Testis (tissue), 3 donors: Measurements from ENCODE around the gene ESRRB. TPM values are rescaled to one million over a fixed set of nuclear protein-coding genes. Genes with fewer than 3 reads are reported as not detected.

ENCODE experiments used
- DNase-seq: peaks from one replicate; pipeline ENCODE4 v3.0.0-alpha.2; 2019
- H3K27ac ChIP-seq, 2 donors: fragments of 200-600 bp; sonication (generic); one replicate each; pipeline ENCODE4 v1.5.1; 2019
- H3K27me3 ChIP-seq: fragments of 200-600 bp; sonication (generic); one replicate; pipeline ENCODE4 v1.5.1; 2019
- H3K36me3 ChIP-seq: fragments of 200-600 bp; sonication (generic); one replicate; pipeline ENCODE4 v1.5.1; 2017; ENCODE audit warnings: low read depth; ENCODE audit errors: missing control alignments
- H3K4me1 ChIP-seq: fragments of 200-600 bp; sonication (generic); one replicate; pipeline ENCODE4 v1.5.1; 2019
- H3K4me3 ChIP-seq, 2 donors: fragments of 200-600 bp; sonication (generic); one replicate each; pipeline ENCODE4 v1.5.1; 2017 to 2019
- H3K9me3 ChIP-seq: fragments of 200-600 bp; sonication (generic); one replicate; pipeline ENCODE4 v1.5.1; 2017
- CTCF ChIP-seq, 3 experiments: fragments of 450-650 bp in 2 of 3; fragments of 200-600 bp in 1 of 3; sonication (generic) in 1 of 3; IDR thresholded peaks; one replicate each; pipeline ENCODE4 v1.5.1; 2016 to 2019; ENCODE audit warnings: antibody characterized with exemption in 3 of 3, mild to moderate bottlenecking in 2 of 3, moderate library complexity in 1 of 3
- POLR2A ChIP-seq: fragments of 450-650 bp; IDR thresholded peaks from one replicate; pipeline ENCODE4 v1.6.1; 2017; ENCODE audit warnings: antibody characterized with exemption, mild to moderate bottlenecking, moderate library complexity
- WGBS, 2 donors: methylation state at CpG; one replicate each; pipeline ENCODE4 v1.1.5; 2018; 5-methylcytosine and 5-hydroxymethylcytosine counted together
- intact Hi-C: fragments of 100-400 bp; cut with DNase I; formaldehyde crosslinking; loops from one replicate; pipeline ENCODE4 v1.15.1; 2023; ENCODE audit warnings: low total_unique reads
- polyA plus RNA-seq: library from polyadenylated mRNA; stranded (reverse); fragments of 350-450 nt; fragmentation: Illumina TruSeq; extraction: RNeasy Lipid Tissue Mini Kit (QIAGEN cat#74804); gene quantifications from one replicate; pipeline ENCODE4 v1.2.3, GENCODE V29; 2014; ENCODE audit warnings: low read depth, low replicate concordance; ENCODE audit not compliant: insufficient read depth
- total RNA-seq, 2 donors: library from RNA; depleted of rRNA; stranded (reverse); fragments of >200 nt; gene quantifications; one replicate each; pipeline ENCODE4 v1.2.3, GENCODE V29; 2016

The ESRRB gene
- total and polyA plus RNA-seq, 3 donors from 2014 or later, result 2.5 to 3.3 (median 2.8) TPM

- 86 to 90% methylated on average over 9 of the region's 9 CpGs for WGBS, 2 donors
- no peak overlapping the region for H3K27ac ChIP-seq
These were observed 55.6 kb downstream of the ESRRB start for GRCh38 chr14:76431538-76431937.

GRCh38 chr14:76432827-76433752 lies 57.2 kb downstream of the ESRRB start:
- WGBS, 2 donors, result 73 to 78% methylated on average over 13 of the region's 13 CpGs
- intact Hi-C loops, result no loop called here
- Histone ChIP-seq H3K4me3 (no peak overlapping the region), H3K36me3 (no peaks in the 10 kb centered on the region), H3K4me1 (no peaks in the 10 kb centered on the region), H3K27ac (no peak overlapping the region), H3K27me3 (no peaks in the 10 kb centered on the region), H3K9me3 (no peaks in the 10 kb centered on the region)
- no peak for DNase-seq
- TF ChIP-seq CTCF (IDR thresholded peaks at IDR 0.05), result no peak
- TF ChIP-seq POLR2A, result no peak

More at GRCh38 chr14:76431538-76431937, 55.6 kb downstream of the ESRRB start:
- no peaks in the 10 kb centered on the region for H3K4me1 ChIP-seq
- DNase-seq, result no peak
- H3K9me3 ChIP-seq, result no peaks in the 10 kb centered on the region
- no peak overlapping the region for H3K4me3 ChIP-seq
- intact Hi-C loops, result no loop called here
- no peaks in the 10 kb centered on the region for H3K36me3 ChIP-seq
- no peaks in the 10 kb centered on the region for H3K27me3 ChIP-seq
- TF ChIP-seq POLR2A (no peak), CTCF (IDR thresholded peaks at IDR 0.05) (no peak)

- TF ChIP-seq POLR2A (no peak), CTCF (IDR thresholded peaks at IDR 0.05) (no peak)
- intact Hi-C loops, result no loop called here
- WGBS, 2 donors, result 88 to 91% methylated on average over 9 of the region's 9 CpGs
- H3K27ac ChIP-seq, result no peak overlapping the region
- no peaks in the 10 kb centered on the region for H3K4me1 ChIP-seq
- H3K36me3 ChIP-seq, result no peaks in the 10 kb centered on the region
- H3K4me3 ChIP-seq, result no peak overlapping the region
- no peak for DNase-seq
- H3K9me3 ChIP-seq, result no peaks in the 10 kb centered on the region
- no peaks in the 10 kb centered on the region for H3K27me3 ChIP-seq
These were observed 58.3 kb downstream of the ESRRB start for GRCh38 chr14:76434220-76434619.

GRCh38 chr14:76439237-76439775 lies 63.4 kb downstream of the ESRRB start:
- no peaks in the 10 kb centered on the region for H3K36me3 ChIP-seq
- H3K4me1 ChIP-seq, result no peaks in the 10 kb centered on the region
- H3K27me3 ChIP-seq, result no peaks in the 10 kb centered on the region
- no peak for TF ChIP-seq CTCF (IDR thresholded peaks at IDR 0.05)
- no peak for TF ChIP-seq POLR2A
- DNase-seq, result no peak
- intact Hi-C loops, result no loop called here
- peak overlapping the region in 1 of 2 donors; percentile 13 for H3K4me3 ChIP-seq
- no peak overlapping the region for H3K27ac ChIP-seq
- WGBS, 2 donors, result 72 to 98% methylated on average over 19 to 33 of the region's 33 CpGs
- no peaks in the 10 kb centered on the region for H3K9me3 ChIP-seq
